GM18951 (cell line): ENCODE data around the gene SYN1.

Experiments used
- POLR2A ChIP-seq: IDR thresholded peaks from 4 replicates; pipeline ENCODE4 v1.6.1; 2011; ENCODE audit warnings: mild to moderate bottlenecking; ENCODE audit not compliant: insufficient read length, insufficient read depth; ENCODE audit errors: extremely low read depth
- in situ Hi-C: fragments of 300-500 bp; cut with MboI; formaldehyde crosslinking; loops from one replicate; pipeline ENCODE4 v1.12.0; 2022; ENCODE audit warnings: low sequenced_read_pairs, mixed read lengths, inconsistent platforms; ENCODE audit not compliant: unreplicated experiment

Gene SYN1

DNA sequence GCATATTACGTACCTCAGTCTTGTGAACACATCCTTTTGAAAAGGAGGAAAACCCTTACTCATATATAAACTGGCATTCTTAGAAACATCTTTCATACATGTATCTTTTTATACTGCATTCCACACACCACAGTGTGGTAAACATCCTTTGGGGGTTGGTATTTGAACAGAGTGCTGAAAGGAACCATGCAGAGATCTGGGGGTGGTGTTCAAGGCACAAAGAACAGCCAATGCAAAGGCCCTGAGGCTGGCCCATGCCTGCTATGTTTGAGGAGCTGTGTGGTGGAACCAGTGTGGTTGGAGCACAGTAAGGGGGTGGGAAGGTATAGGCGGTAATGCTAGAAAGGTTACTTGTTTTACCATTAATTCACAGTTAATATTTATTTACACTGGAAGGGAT, 28.7 kb upstream of the SYN1 start:
- in situ Hi-C loops = no loop called here
- no peak for TF ChIP-seq POLR2A

- in situ Hi-C loops = no loop called here
- TF ChIP-seq POLR2A = no peak
These were observed 27.0 kb upstream of the SYN1 start for GRCh38 chrX:47646636-47647035.

DNA sequence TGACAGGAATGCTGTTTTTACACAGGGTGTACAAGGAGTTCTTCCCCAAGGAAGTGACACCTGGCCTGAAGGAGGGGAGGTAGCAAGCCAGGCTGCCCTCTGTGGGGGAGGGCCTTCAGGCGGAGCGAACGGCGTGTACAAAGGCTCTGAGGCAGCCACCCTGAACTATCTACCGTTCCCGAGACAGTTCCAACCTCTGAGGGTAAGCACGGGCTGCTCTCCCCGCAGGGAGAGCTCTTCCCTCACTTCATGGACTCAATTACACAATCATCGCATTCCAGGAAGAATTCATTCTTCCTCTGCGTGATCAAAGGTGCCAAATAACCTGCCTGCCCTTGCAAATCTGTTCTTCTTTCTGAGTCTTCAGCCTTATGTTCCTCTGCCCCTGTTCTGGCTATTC, 25.9 kb upstream of the SYN1 start:
- in situ Hi-C loops = no loop called here
- TF ChIP-seq POLR2A = no peak

DNA sequence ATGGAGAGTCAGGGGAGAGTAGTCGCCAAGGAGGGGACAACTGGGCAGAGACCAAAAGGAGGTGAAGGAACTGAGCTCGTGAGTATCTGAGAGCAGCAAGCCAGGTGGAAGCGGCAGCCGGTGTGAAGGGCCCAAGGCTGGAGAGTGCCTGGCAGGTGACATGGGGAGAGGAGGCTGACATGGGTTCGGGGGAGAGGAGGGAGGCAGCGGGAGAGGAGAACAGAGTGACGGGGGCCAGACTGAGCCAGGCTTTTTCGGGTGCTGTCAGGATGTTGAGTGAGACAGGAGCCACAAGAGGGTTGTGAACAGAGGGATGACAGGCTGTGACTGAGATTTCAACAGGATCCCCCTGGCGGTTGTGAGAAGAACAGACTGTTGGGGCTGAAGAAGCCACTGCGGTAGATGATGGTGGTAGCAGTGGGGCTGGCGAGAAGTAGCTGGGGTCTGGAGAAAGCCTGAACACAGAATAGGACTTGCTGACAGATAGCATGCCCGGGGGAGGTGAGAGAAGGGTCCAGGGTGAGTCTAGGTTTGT, 25.0 kb upstream of the SYN1 start:
- in situ Hi-C loops = no loop called here
- TF ChIP-seq POLR2A = no peak

- TF ChIP-seq POLR2A = no peak
- in situ Hi-C loops = no loop called here
These were observed 24.3 kb upstream of the SYN1 start for GRCh38 chrX:47643926-47644325.

GRCh38 chrX:47638816-47639215, 19.2 kb upstream of the SYN1 start:
- in situ Hi-C loops = no loop called here
- no peak for TF ChIP-seq POLR2A

DNA sequence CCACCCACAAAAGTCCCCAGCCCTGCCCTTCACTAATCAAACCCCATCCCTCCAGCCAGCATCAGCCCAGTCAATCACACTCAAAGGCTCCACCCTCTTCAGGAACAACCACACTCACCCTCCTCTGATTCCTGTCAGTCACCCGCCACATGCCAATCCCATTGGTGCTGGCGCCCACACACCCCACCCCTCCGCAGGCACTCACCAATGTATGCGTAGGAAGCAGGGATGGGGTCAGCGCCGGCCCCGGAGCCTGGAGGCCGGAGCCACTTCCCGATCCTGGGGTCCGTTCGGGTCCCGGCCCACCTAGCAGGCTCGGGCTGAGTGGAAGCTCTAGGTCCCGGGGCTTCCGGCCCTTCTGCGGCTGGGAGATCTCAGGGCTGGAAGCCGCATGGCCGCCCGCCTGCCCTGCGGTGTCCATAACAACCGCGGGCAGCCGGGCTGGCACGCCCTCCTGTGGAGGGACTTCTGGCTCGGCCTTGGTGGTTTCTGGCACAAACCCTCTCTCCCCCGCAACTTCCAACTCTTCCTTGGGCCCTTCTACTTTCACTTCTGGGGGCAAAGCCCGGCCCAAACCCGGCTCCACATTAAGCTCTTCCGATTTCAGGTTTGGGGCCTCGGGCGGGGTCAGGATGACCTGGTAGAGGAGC, 18.0 kb upstream of the SYN1 start:
- no peak for TF ChIP-seq POLR2A
- in situ Hi-C loops = no loop called here

DNA sequence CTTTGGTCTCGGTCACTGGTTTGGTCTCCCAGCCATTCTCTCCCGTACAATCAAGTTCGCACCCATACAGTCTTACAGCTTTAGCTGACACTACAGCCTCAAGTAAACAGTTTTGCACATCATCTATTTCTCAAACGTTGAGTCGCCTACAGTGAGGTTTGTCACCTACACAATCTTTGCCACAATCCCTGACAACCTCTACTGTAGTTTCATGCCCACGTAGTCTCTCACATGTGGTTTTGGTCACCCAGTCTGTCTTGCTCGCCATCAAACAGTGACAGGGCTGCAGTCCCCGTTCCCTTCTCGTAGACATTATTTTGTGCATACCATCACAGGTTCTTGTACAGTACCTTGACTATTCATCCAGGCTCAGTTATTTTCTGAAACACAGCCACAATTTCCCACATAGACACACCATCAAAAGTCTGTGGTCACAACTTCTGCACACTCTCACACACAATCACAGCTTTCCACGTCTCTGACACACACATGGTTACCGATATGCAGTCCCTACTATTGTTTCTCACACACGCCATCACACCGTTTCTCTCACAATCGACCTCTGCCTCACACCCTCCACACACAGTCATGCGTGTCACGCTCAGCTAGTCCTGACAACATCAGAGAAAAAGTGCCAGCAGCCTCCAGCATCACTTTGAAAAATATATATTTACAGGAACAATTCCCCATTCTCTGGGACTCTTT, 15.4 kb upstream of the SYN1 start:
- TF ChIP-seq POLR2A = no peak
- in situ Hi-C loops = no loop called here

- no peak for TF ChIP-seq POLR2A
- in situ Hi-C loops = no loop called here
These were observed 14.3 kb upstream of the SYN1 start for GRCh38 chrX:47633689-47634590.

GRCh38 chrX:47632666-47633065, 13.0 kb upstream of the SYN1 start:
- in situ Hi-C loops = no loop called here
- TF ChIP-seq POLR2A = no peak

- in situ Hi-C loops = no loop called here
- no peak for TF ChIP-seq POLR2A
These were observed 12.0 kb upstream of the SYN1 start for GRCh38 chrX:47631676-47632075.

GRCh38 chrX:47629419-47630200, 10.0 kb upstream of the SYN1 start, which contains the start of gene CFP:
TSS of gene CFP (minus strand) at chrX:47629930. CDS start at chrX:47629844, 86 bp downstream.
- in situ Hi-C loops = no loop called here
- TF ChIP-seq POLR2A = no peak
